ENCODE results near the gene BACE1. TPM values are rescaled to one million over a fixed set of nuclear protein-coding genes. Genes with fewer than 3 reads are reported as not detected.

Gene BACE1
- total and polyA plus RNA-seq, 10 of the 15 experiments (the other 5 are each of a cell fraction or from before 2014, with no cell fraction given) = 0.07 to 1.6 (median 0.32) TPM

DNA sequence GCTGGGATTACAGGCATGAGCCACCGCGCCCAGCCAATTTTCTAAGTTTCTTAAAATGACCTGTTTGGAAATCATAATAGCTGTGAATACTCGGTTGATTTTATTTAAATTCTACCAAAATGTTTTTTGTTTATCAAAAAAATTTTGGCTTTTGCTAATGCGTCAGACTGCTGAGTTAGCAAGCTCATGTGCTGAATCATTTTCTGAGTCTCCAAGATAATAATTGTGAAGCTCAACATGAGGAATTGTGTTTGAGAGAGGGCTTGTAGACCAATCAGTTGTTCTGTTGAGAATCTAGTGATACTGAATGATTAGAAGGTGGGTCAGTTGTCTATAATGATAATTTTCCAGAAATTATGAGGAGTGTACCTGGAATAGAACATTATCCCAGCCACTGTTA lies 67.7 kb downstream of the BACE1 start:
- ChIA-PET RAD21 (ENCODE audit: unreplicated experiment) (no interaction called here), SMC1A (ENCODE audit: uncharacterized antibody, unreplicated experiment) (interaction anchor here (0.6 kb wide), 1 partner anchor 394 kb away, joined by 4 read pairs; no protein-coding TSS in a partner anchor), CTCF (interaction anchor here (1.3 kb wide), 1 partner anchor 18 kb away, joined by 5 read pairs; no protein-coding TSS in a partner anchor), POLR2A (no interaction called here)
- Histone ChIP-seq H3K27me3 (replicated peaks in 1 of 2; ENCODE audit: control insufficient read depth in 2 of 2, insufficient read depth in 2 of 2, low read length in 1 of 2) (no peaks in the 10 kb centered on the region), H4K20me1 (ENCODE audit: control insufficient read depth, insufficient read depth) (no peaks in the 10 kb centered on the region), H3K27ac (ENCODE audit: control insufficient read depth, insufficient read depth) (no peak overlapping the region), H3K4me1 (ENCODE audit: control insufficient read depth, insufficient read depth, low read length) (no peaks in the 10 kb centered on the region), H3K9ac (ENCODE audit: control insufficient read depth, insufficient read depth, low read length) (no peak overlapping the region), H3K79me2 (ENCODE audit: control insufficient read depth, insufficient read depth, low read length) (no peaks in the 10 kb centered on the region), H3K36me3 (ENCODE audit: control insufficient read depth in 2 of 2, insufficient read depth in 2 of 2, low read length in 1 of 2) (peaks cover 0 to 3% of the 10 kb centered on the region in 2 experiments; a peak in 2 of 4 replicates), H2AFZ (ENCODE audit: control insufficient read depth, low read depth, low read length) (no peak overlapping the region), H3K4me3 (no peak overlapping the region), H3K9me3 (replicated peaks; ENCODE audit: control insufficient read depth, insufficient read depth, low read length) (no peaks in the 10 kb centered on the region), H3K4me2 (ENCODE audit: control insufficient read depth, insufficient read depth) (no peak overlapping the region)
- no peak for TF ChIP-seq EP300 (IDR thresholded peaks at IDR 0.05; ENCODE audit: borderline replicate concordance in 1 of 2, control insufficient read depth in 1 of 2, low read depth in 2 of 2, low read length in 2 of 2)
- TF ChIP-seq RBBP5 (conservative IDR thresholded peaks at IDR 0.05) = no peak
- intact Hi-C loops (cut with micrococcal nuclease; ENCODE audit: unreplicated experiment) (no loop called here), in situ Hi-C loops (cut with MboI) (no loop called here)
- WGBS (ENCODE audit: insufficient coverage, insufficient replicate concordance, low lambda C conversion rate, missing lambda C conversion rate) = 98% methylated on average over 4 of the region's 4 CpGs
- no TSS peak for BruUV-seq (replicated peaks)
- DNase-seq (ENCODE audit: low read depth, low spot score) = no peak
- ATAC-seq = no peak
- no peak for FAIRE-seq

DNA sequence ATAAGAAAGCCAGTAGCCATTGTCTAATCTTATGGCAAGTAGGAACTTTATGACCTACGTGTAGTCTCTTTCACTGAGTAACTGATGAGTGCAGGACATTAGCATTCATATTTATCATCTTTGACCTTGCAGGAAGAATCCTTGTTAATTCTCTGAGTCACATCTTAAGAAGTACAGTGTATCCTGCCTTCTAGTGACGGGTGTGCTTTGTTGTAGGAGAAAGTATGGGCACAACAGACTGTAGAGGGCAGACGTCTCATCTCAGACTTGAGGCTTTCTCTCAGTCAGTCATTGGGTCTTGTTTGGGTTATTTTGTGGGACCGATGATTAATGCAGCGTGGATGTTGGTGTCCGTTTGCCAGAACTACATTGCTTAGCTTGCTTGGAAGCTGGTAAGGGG lies 76.8 kb downstream of the BACE1 start:
- no peaks in the 10 kb centered on the region for H3K9me3 ChIP-seq (replicated peaks; ENCODE audit: control insufficient read depth, insufficient read depth, low read length)
- in situ Hi-C loops (cut with MboI) = no loop called here
- H2AFZ ChIP-seq (ENCODE audit: control insufficient read depth, low read depth, low read length) = no peak overlapping the region
- no peak for FAIRE-seq
- no peaks in the 10 kb centered on the region for H4K20me1 ChIP-seq (ENCODE audit: control insufficient read depth, insufficient read depth)
- no peaks in the 10 kb centered on the region for H3K27me3 ChIP-seq (replicated peaks in 1 of 2; ENCODE audit: control insufficient read depth in 2 of 2, insufficient read depth in 2 of 2, low read length in 1 of 2)
- no peak overlapping the region for H3K4me2 ChIP-seq (ENCODE audit: control insufficient read depth, insufficient read depth)
- no peaks in the 10 kb centered on the region; a peak in 2 of 4 replicates for H3K36me3 ChIP-seq (ENCODE audit: control insufficient read depth in 2 of 2, insufficient read depth in 2 of 2, low read length in 1 of 2)
- peaks cover 3% of the 10 kb centered on the region; the same call in 1 of the 2 replicates for H3K4me1 ChIP-seq (ENCODE audit: control insufficient read depth, insufficient read depth, low read length)
- BruUV-seq (replicated peaks) = no TSS peak
- SMC1A ChIA-PET (ENCODE audit: uncharacterized antibody, unreplicated experiment) = no interaction called here
- H3K27ac ChIP-seq (ENCODE audit: control insufficient read depth, insufficient read depth) = no peak overlapping the region
- RAD21 ChIA-PET (ENCODE audit: unreplicated experiment) = no interaction called here
- no peak for TF ChIP-seq TBL1XR1 (IDR thresholded peaks at IDR 0.05; ENCODE audit: low read depth, low read length)
- TF ChIP-seq NRF1 (conservative IDR thresholded peaks at IDR 0.05; ENCODE audit: low read depth, low read length) = no peak
- TF ChIP-seq, protein P1, sequence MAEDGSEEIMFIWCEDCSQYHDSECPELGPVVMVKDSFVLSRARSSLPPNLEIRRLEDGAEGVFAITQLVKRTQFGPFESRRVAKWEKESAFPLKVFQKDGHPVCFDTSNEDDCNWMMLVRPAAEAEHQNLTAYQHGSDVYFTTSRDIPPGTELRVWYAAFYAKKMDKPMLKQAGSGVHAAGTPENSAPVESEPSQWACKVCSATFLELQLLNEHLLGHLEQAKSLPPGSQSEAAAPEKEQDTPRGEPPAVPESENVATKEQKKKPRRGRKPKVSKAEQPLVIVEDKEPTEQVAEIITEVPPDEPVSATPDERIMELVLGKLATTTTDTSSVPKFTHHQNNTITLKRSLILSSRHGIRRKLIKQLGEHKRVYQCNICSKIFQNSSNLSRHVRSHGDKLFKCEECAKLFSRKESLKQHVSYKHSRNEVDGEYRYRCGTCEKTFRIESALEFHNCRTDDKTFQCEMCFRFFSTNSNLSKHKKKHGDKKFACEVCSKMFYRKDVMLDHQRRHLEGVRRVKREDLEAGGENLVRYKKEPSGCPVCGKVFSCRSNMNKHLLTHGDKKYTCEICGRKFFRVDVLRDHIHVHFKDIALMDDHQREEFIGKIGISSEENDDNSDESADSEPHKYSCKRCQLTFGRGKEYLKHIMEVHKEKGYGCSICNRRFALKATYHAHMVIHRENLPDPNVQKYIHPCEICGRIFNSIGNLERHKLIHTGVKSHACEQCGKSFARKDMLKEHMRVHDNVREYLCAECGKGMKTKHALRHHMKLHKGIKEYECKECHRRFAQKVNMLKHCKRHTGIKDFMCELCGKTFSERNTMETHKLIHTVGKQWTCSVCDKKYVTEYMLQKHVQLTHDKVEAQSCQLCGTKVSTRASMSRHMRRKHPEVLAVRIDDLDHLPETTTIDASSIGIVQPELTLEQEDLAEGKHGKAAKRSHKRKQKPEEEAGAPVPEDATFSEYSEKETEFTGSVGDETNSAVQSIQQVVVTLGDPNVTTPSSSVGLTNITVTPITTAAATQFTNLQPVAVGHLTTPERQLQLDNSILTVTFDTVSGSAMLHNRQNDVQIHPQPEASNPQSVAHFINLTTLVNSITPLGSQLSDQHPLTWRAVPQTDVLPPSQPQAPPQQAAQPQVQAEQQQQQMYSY (CRISPR knock-in tag; IDR thresholded peaks at IDR 0.05) = no peak
- TF ChIP-seq LARP7 (IDR thresholded peaks at IDR 0.05) = no peak
- no peak for TF ChIP-seq CBX3 (IDR thresholded peaks at IDR 0.05; ENCODE audit: borderline replicate concordance, low read depth)
- TF ChIP-seq ATF7 (IDR thresholded peaks at IDR 0.05; ENCODE audit: low read depth) = no peak
- no peak for TF ChIP-seq PML (IDR thresholded peaks at IDR 0.05; ENCODE audit: low read length)
- no peak for TF ChIP-seq CREB1 (IDR thresholded peaks at IDR 0.05; ENCODE audit: low read depth)
- no peak overlapping the region for H3K4me3 ChIP-seq
- no peak for DNase-seq (ENCODE audit: low read depth, low spot score)
- WGBS (ENCODE audit: insufficient coverage, insufficient replicate concordance, low lambda C conversion rate, missing lambda C conversion rate) = 91% methylated on average over 6 of the region's 6 CpGs
- CTCF ChIA-PET = no interaction called here
- POLR2A ChIA-PET = no interaction called here
- H3K79me2 ChIP-seq (ENCODE audit: control insufficient read depth, insufficient read depth, low read length) = no peaks in the 10 kb centered on the region
- intact Hi-C loops (cut with micrococcal nuclease; ENCODE audit: unreplicated experiment) = no loop called here
- H3K9ac ChIP-seq (ENCODE audit: control insufficient read depth, insufficient read depth, low read length) = no peak overlapping the region
- no peak for ATAC-seq

Data from GM12878 (cell line).